GM19395 (cell line): ENCODE data around the gene CCSAP.

ENCODE experiments used
- ATAC-seq: cut with Tn5 transposase; IDR thresholded peaks from one replicate; pipeline ENCODE4 v1.9.1; 2021; ENCODE audit warnings: mild to moderate bottlenecking, moderate library complexity; ENCODE audit not compliant: unreplicated experiment

Gene CCSAP

DNA sequence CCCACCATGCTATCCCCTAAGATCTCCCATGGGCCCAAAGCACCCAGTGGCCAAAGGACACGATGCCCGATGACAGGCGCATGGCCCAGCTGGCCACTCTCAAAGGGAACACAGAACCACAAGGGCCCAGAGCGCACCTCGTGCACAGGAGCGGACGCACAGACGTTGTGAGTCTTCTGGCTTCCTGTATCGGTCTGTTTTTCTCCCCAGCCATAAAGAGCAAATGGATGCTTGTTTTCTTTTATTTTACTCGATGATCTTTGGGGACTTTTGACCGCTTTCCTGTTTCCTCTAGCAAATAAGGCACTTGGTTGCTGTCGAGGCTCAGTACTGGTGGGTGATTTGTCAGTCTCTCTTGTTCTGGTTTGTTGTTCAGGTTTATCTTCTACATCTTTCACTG is 16.2 kb downstream of the CCSAP start:
- ATAC-seq = no peak

GRCh38 chr1:229325853-229326487 is 16.9 kb downstream of the CCSAP start:
- ATAC-seq = no peak

GRCh38 chr1:229325401-229325800 is 17.4 kb downstream of the CCSAP start:
- ATAC-seq = no peak

DNA sequence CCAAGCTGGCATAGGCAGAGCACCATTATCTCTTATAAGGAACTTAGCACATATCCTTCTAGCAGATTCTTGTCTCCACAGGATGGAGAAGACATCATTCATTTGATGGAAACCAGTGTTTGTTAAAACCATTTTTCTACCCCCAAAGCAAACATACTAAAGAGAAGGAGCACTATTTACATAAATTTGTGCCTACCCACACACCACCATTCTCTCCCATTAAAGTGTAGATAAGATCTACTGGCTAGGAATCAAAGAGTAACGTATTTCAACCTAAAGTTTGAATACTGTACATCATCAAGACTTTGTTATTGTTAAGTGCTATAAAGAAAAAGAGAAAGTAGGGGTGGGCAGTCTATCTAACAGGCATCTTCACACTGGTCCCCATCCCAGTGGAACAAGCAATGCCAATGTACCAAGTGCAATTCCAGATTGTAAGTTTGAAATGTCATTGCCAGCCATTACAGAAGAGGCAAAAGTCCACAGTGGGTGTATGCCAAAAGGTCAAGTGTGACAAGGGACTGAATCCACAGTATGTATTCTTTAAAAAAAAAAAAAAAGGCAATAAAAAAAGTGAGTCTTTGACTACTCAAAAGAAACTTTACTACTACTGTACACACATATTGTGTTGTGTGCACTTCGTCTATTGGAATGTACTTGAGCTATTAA is 18.8 kb downstream of the CCSAP start:
- ATAC-seq = no peak

- no peak for ATAC-seq
These were observed 19.6 kb downstream of the CCSAP start for GRCh38 chr1:229323201-229323600.

- no peak for ATAC-seq
These were observed 23.4 kb downstream of the CCSAP start for GRCh38 chr1:229319487-229319886.

- ATAC-seq = no peak
These were observed 24.8 kb downstream of the CCSAP start for GRCh38 chr1:229318056-229318455.

- ATAC-seq = no peak
These were observed 26.7 kb downstream of the CCSAP start for GRCh38 chr1:229316166-229316565.

DNA sequence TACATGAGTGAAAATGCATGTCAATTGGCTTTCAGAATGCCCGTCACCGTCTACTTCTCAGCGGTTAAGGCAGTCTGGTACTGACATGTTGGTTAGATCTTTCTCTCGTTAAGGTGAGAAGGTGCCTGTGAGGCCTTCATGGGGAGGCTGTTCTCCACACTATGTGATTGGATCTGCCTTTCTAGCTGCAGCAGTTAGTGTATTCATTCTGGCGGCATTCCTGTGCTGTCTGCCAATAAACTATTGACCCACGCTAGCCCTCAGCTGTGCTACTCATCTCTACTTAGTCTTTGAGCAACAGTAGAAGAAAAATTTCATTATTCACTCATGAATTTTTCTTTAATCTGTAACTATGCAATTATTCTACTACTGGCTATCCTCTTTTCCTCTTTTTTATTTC is 32.0 kb downstream of the CCSAP start:
- ATAC-seq = no peak

GRCh38 chr1:229309684-229310083 is 33.2 kb downstream of the CCSAP start:
- ATAC-seq = no peak

DNA sequence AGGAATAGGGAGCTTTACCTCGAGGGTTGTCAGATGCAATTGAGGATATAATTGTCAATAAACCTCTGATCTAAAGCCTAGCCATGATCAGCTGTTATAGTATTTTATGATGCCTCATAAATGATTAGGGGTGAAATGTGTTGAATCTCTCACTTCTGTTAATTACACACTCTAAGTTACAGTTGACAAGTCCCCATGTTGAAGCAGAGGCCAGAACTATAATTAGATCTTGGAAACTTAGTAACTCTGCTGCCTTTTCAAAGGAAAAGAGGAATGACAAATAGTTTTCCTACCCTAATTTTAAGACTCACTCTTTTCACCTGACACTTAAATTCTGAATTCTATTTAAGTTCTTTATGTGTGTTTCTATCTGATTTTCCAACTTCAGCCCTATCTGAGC is 33.8 kb downstream of the CCSAP start:
- ATAC-seq = no peak

DNA sequence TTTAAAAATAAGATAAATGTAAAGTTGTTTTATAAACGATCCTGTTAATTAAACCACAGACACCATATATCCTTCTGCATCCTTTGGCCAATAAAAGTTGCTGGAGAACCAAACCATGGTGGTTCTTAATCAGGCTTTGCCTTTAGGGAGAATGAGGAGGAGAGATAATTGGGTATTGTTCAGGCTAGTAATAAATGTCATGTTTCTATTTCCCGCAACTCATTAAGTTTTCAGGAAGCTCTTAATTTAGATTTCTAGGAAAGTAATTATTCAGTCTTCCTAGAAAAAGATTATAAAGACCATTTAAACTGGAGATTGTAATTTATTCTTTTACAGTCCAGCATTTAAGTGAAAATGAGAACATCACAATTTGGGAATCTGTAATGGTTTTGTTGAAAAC is 37.5 kb downstream of the CCSAP start:
- ATAC-seq = no peak

GRCh38 chr1:229303855-229304254 is 39.0 kb downstream of the CCSAP start:
- no peak for ATAC-seq

GRCh38 chr1:229302740-229303139 is 40.1 kb downstream of the CCSAP start:
- ATAC-seq = no peak

DNA sequence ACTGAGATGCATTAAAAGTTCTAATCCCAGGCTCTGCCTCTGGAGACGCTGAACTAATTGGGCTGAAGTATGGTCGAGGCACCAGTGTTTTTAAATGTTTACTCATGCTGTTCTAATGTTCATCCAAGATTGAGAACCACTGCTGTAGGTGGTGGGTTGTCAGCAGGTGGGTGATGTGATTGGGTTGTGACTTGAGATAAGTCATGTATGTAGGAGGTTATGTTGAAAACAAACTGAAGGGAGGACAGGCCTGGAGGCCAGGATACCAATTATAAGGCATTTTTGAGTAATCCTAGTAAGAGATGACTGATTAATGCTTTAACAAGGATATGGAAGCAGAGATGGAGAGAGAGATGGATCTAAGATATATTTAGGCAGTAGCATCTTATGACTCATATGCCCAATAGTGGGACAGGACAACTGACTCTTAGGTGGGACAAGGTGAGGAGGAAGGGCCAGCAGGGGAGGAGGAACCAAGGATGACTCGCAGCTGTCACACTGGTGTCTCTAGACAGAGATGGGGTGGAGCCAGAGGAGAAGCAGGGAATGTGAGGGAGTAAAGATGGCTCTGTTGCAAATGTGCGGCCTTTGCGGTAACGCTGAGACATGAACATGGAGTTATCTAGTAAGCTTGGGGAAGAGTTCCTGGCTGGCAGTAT is 42.6 kb downstream of the CCSAP start:
- ATAC-seq = no peak

DNA sequence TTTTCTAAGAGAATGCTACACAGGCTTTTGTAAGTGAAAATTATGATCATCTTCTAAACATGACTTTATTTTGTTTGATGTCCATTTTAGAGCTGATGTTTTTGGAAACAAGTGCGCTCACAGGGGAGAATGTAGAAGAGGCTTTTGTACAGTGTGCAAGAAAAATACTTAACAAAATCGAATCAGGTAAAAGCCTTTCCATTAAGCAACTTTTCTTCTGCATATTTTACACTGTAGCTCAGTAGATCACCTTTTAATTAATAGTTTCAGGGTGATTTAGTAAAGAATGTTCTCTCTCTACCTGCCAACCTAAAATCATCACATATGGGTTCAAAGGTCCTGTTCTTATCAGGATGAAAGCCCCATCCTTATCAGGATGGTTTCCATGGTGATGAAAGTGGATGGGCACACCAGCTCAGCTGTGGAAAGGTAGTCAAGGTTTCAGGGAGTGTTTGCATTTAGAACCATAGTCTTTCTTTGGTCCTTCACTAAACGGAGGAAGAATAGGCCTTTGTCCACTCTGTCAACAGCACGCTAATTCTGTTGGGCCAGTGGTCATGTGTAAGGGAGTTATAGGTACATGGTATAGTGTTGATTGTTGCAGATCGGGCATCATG is 43.9 kb downstream of the CCSAP start:
- ATAC-seq = no peak

- no peak for ATAC-seq
These were observed 44.4 kb downstream of the CCSAP start for GRCh38 chr1:229298420-229298819.

- no peak for ATAC-seq
These were observed 45.1 kb downstream of the CCSAP start for GRCh38 chr1:229297746-229298145.

- no peak for ATAC-seq
These were observed 46.3 kb downstream of the CCSAP start for GRCh38 chr1:229296541-229296941.

DNA sequence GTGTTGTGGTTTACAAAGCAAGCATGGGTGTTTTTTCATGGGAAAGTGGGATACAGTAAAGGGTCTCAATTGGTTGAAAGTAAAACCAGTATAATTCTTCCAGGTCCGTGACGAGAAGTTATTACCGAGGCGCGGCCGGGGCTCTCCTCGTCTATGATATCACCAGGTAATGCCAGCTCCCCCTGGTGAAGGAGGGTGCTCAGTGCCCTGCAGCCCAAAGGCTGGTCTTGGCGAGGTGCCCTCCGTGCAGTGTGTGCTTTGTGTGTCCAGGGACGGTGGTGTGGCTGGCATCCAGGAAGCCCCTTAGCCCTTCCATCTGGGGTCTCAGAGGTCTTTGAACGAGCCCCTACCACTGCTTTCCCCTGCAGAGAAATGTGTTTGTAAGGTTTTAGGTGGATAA is 47.1 kb downstream of the CCSAP start:
- no peak for ATAC-seq

DNA sequence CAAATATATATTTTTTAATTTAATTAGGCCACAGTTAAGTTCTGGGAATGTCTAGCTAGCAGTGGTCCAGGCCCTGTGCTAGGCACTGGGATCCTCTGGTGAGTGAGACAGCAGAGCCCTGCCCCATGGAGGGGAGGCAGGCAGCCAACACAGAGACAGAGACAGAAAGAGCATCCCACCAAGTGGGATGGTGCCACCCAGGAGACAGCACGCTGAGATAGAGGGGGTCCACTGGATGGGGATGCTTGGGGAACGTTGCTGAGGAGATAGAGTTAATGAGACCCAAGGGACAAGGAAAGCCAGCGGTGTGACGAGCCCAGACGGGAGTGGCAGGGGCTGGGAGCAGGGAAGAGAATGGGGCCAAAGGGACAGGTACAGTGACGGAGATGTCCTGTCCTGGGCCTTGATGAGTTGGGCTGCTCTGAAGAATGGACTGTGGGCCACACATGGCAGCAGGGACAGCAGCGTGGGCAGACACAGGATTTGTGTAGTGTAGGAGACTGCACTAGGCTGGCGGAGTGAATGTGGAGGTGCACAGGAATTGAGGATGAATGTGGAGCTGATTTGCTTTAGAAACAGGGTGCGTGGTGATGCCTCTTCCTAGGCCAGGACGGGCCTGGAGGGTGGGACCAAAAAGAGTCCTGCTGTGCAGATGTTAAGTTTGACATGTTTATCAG is 49.2 kb downstream of the CCSAP start:
- ATAC-seq = no peak
